ENCODE data around the gene LAMB3. TPM values are rescaled to one million over a fixed set of nuclear protein-coding genes. Genes with fewer than 3 reads are reported as not detected.

Gene LAMB3
- total RNA-seq, 1 experiment from 2014 or later, result 90.0 TPM

DNA sequence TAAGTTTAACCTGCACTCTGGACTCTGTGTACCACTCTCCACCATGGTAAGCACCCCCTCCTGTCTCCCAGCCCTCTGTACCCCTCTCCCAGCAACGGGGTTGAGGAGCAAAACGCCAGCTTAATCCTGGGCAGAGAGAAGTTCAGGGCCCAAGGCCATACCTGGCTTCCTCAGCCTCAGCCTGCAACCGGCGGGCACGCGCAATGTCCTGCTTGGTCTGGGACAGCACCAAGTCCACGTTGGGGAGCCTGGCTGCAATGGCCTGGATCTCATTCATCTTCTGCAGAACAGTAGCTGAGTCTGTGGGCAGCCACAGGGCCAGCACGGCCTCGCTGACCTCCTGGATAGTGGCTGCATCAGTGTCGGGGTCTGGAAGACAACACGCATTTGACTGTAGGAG is 33.9 kb downstream of the LAMB3 start:
- Histone ChIP-seq H2AFZ (no peak overlapping the region), H3K9me2 (ENCODE audit: insufficient read depth) (no peaks in the 10 kb centered on the region), H3K4me2 (no peak overlapping the region), H3K27me3 (ENCODE audit: insufficient read depth, low read depth) (no peaks in the 10 kb centered on the region), H3K4me3 (no peak overlapping the region), H3K9me3 (ENCODE audit: insufficient read depth, low read depth) (no peaks in the 10 kb centered on the region), H3K36me3 (ENCODE audit: low read depth) (peaks cover 51% of the 10 kb centered on the region), H3K4me1 (replicated peaks; ENCODE audit: insufficient read depth) (no peaks in the 10 kb centered on the region), H3F3A (ENCODE audit: insufficient read depth, low read depth) (peaks cover 7% of the 10 kb centered on the region; the same call in 1 of the 2 replicates), H3K27ac (no peak overlapping the region), H3K79me2 (ENCODE audit: low read depth) (no peaks in the 10 kb centered on the region), H4K20me1 (ENCODE audit: insufficient read depth) (no peaks in the 10 kb centered on the region)
- POLR2A ChIA-PET (ENCODE audit: unreplicated experiment), result no interaction called here
- TF ChIP-seq EZH2 (IDR thresholded peaks at IDR 0.05; ENCODE audit: low read depth), result no peak
- TF ChIP-seq, protein P1, sequence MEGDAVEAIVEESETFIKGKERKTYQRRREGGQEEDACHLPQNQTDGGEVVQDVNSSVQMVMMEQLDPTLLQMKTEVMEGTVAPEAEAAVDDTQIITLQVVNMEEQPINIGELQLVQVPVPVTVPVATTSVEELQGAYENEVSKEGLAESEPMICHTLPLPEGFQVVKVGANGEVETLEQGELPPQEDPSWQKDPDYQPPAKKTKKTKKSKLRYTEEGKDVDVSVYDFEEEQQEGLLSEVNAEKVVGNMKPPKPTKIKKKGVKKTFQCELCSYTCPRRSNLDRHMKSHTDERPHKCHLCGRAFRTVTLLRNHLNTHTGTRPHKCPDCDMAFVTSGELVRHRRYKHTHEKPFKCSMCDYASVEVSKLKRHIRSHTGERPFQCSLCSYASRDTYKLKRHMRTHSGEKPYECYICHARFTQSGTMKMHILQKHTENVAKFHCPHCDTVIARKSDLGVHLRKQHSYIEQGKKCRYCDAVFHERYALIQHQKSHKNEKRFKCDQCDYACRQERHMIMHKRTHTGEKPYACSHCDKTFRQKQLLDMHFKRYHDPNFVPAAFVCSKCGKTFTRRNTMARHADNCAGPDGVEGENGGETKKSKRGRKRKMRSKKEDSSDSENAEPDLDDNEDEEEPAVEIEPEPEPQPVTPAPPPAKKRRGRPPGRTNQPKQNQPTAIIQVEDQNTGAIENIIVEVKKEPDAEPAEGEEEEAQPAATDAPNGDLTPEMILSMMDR (conservative IDR thresholded peaks at IDR 0.05), result no peak
- BruUV-seq (replicated peaks), result no TSS peak
- no peak for DNase-seq
- intact Hi-C loops (cut with micrococcal nuclease; ENCODE audit: unreplicated experiment), result no loop called here
- CTCF ChIA-PET, result no interaction called here

DNA sequence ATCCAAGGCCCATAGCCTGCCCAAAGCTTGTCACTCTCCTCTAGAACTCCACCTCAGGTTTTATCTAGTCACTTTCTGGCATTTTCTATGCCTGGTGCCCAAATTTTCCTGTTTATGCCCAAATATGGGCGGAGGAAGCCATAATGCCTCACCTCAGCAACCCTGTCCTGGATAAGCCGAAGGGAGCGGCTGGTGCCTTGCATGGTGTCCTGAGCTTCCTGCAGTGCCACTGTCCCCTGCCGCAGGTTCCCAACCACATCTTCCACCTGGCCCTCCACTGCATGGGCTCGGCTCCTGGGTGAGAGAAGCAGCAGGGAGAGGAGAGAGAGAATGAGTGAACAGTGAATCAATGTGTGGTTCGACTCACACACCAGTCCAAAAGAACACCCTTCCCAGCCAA is 34.5 kb downstream of the LAMB3 start:
- TF ChIP-seq, protein P1 (conservative IDR thresholded peaks at IDR 0.05), result no peak
- TF ChIP-seq EZH2 (IDR thresholded peaks at IDR 0.05; ENCODE audit: low read depth), result no peak
- no peaks in the 10 kb centered on the region for H3K9me2 ChIP-seq (ENCODE audit: insufficient read depth)
- no peak overlapping the region for H3K4me2 ChIP-seq
- DNase-seq, result no peak
- H3K36me3 ChIP-seq (ENCODE audit: low read depth), result peaks cover 51% of the 10 kb centered on the region
- H3K79me2 ChIP-seq (ENCODE audit: low read depth), result no peaks in the 10 kb centered on the region
- H3K27me3 ChIP-seq (ENCODE audit: insufficient read depth, low read depth), result no peaks in the 10 kb centered on the region
- intact Hi-C loops (cut with micrococcal nuclease; ENCODE audit: unreplicated experiment), result no loop called here
- no peaks in the 10 kb centered on the region for H4K20me1 ChIP-seq (ENCODE audit: insufficient read depth)
- ChIA-PET CTCF (no interaction called here), POLR2A (ENCODE audit: unreplicated experiment) (no interaction called here)
- H3K4me3 ChIP-seq, result no peak overlapping the region
- H3K4me1 ChIP-seq (replicated peaks; ENCODE audit: insufficient read depth), result no peaks in the 10 kb centered on the region
- H3K9me3 ChIP-seq (ENCODE audit: insufficient read depth, low read depth), result no peaks in the 10 kb centered on the region
- BruUV-seq (replicated peaks), result no TSS peak
- H3K27ac ChIP-seq, result no peak overlapping the region
- H2AFZ ChIP-seq, result no peak overlapping the region
- H3F3A ChIP-seq (ENCODE audit: insufficient read depth, low read depth), result peaks cover 7% of the 10 kb centered on the region; the same call in 1 of the 2 replicates

DNA sequence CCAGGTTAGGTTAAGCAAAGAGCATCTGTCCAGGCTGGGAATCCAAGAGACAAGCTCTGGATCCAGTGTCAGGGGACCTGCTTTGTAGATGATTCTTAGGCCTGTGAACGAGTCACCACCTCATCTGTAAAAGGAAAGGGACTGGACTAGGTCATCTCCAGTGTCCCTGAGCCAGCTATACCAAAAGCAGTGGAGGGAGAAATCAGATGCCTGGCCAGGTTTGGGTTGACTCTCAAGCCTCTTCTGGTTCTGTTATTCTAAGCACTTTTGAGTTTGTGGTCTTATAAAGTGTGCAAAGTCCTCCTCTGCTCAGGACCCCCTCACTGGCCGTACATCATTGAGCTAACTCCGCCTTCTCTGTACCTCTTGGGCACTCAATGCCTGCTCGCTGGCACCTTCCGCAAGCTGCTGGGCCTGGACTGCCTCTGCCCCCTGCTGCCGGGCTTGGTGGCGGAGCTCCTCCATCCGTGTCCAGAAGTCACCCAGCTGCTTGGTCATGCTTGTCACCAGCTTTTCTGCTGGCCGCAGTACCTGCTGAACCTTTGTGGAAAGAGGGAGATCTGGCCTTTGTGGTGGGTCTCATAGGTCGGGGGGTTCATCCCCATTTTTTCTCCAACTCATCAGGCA is 35.1 kb downstream of the LAMB3 start:
- no peak for DNase-seq
- ChIA-PET CTCF (no interaction called here), POLR2A (ENCODE audit: unreplicated experiment) (no interaction called here)

More for the DNA sequence above, 35.1 kb downstream of the LAMB3 start:
- Histone ChIP-seq H3K4me1 (replicated peaks; ENCODE audit: insufficient read depth) (no peaks in the 10 kb centered on the region), H3K4me3 (no peak overlapping the region), H3K27ac (no peak overlapping the region), H3K27me3 (ENCODE audit: insufficient read depth, low read depth) (no peaks in the 10 kb centered on the region), H3K36me3 (ENCODE audit: low read depth) (peaks cover 50% of the 10 kb centered on the region), H4K20me1 (ENCODE audit: insufficient read depth) (no peaks in the 10 kb centered on the region), H3K9me3 (ENCODE audit: insufficient read depth, low read depth) (no peaks in the 10 kb centered on the region), H3K79me2 (ENCODE audit: low read depth) (no peaks in the 10 kb centered on the region), H3K4me2 (no peak overlapping the region), H3K9me2 (ENCODE audit: insufficient read depth) (no peaks in the 10 kb centered on the region), H3F3A (ENCODE audit: insufficient read depth, low read depth) (peaks cover 7% of the 10 kb centered on the region; the same call in 1 of the 2 replicates), H2AFZ (no peak overlapping the region)
- no TSS peak for BruUV-seq (replicated peaks)
- intact Hi-C loops (cut with micrococcal nuclease; ENCODE audit: unreplicated experiment), result no loop called here
- no peak for TF ChIP-seq EZH2 (IDR thresholded peaks at IDR 0.05; ENCODE audit: low read depth)
- TF ChIP-seq, protein P1 (conservative IDR thresholded peaks at IDR 0.05), result no peak

All from PC-9 (cell line).